ENCODE results near the gene PLCH2.

Gene PLCH2

GRCh38 chr1:2479618-2480017 is 3.5 kb downstream of the PLCH2 start:
- ATAC-seq: no peak

GRCh38 chr1:2480236-2480985 is 4.3 kb downstream of the PLCH2 start:
- DNase-seq (no peak), ATAC-seq (no peak)

More at GRCh38 chr1:2479618-2480017, 3.5 kb downstream of the PLCH2 start:
- DNase-seq: no peak

GRCh38 chr1:2480986-2481364 is 4.9 kb downstream of the PLCH2 start:
- no peak for ATAC-seq
- no peak for DNase-seq

GRCh38 chr1:2481885-2482284 is 5.8 kb downstream of the PLCH2 start:
- DNase-seq (no peak), ATAC-seq (no peak)

GRCh38 chr1:2482588-2482987 is 6.5 kb downstream of the PLCH2 start:
- ATAC-seq (no peak), DNase-seq (no peak)

- no peak for ATAC-seq
- DNase-seq: no peak
These were observed 6.9 kb downstream of the PLCH2 start for GRCh38 chr1:2483026-2483425.

- ATAC-seq (no peak), DNase-seq (no peak)
These were observed 7.9 kb downstream of the PLCH2 start for GRCh38 chr1:2483970-2484369.

- DNase-seq (no peak), ATAC-seq (no peak)
These were observed 10.0 kb downstream of the PLCH2 start for GRCh38 chr1:2486041-2486440.

GRCh38 chr1:2486558-2486957 is 10.5 kb downstream of the PLCH2 start:
- ATAC-seq: no peak
- no peak for DNase-seq

- no peak for DNase-seq
- no peak for ATAC-seq
These were observed 12.6 kb downstream of the PLCH2 start for GRCh38 chr1:2488688-2489087.

- no peak for ATAC-seq
- DNase-seq: no peak
These were observed 13.5 kb downstream of the PLCH2 start for GRCh38 chr1:2489615-2490014.

GRCh38 chr1:2492091-2492490 is 16.0 kb downstream of the PLCH2 start:
- DNase-seq (no peak), ATAC-seq (no peak)

- ATAC-seq (no peak), DNase-seq (no peak)
These were observed 17.1 kb downstream of the PLCH2 start for GRCh38 chr1:2493218-2493617.

- DNase-seq: no peak
- ATAC-seq: no peak
These were observed 17.7 kb downstream of the PLCH2 start for GRCh38 chr1:2493691-2494322.

- DNase-seq: no peak
- no peak for ATAC-seq
These were observed 18.2 kb downstream of the PLCH2 start for GRCh38 chr1:2494323-2494693.

GRCh38 chr1:2495026-2495425 is 18.9 kb downstream of the PLCH2 start:
- DNase-seq (no peak), ATAC-seq (no peak)

GRCh38 chr1:2495546-2495945 is 19.5 kb downstream of the PLCH2 start:
- ATAC-seq (no peak), DNase-seq (no peak)

- ATAC-seq: no peak
- no peak for DNase-seq
These were observed 20.1 kb downstream of the PLCH2 start for GRCh38 chr1:2496087-2496622.

GRCh38 chr1:2496746-2497145 is 20.7 kb downstream of the PLCH2 start:
- no peak for DNase-seq
- no peak for ATAC-seq

GRCh38 chr1:2497891-2498290 is 21.8 kb downstream of the PLCH2 start:
- DNase-seq: no peak
- no peak for ATAC-seq

GRCh38 chr1:2498648-2499047 is 22.6 kb downstream of the PLCH2 start:
- DNase-seq (no peak), ATAC-seq (no peak)

- DNase-seq (no peak), ATAC-seq (no peak)
These were observed 23.2 kb downstream of the PLCH2 start for GRCh38 chr1:2499260-2499659.

- peak; percentile 9 for ATAC-seq
These were observed 24.0 kb downstream of the PLCH2 start for GRCh38 chr1:2499986-2500596.

More at GRCh38 chr1:2499986-2500596, 24.0 kb downstream of the PLCH2 start:
- no peak for DNase-seq

Measured in stimulated activated naive CD8-positive, alpha-beta T cell treated with anti-CD3 and anti-CD28 coated beads, Interleukin-15, Interleukin-2, amounts not matched to agents 100 U/mL and 50 U/mL, for 24 hours (primary cell).